Choroid plexus epithelial cell (primary cell): ENCODE data around the gene BMP15.

Experiments
- DNase-seq: peaks from one replicate; pipeline ENCODE4 v3.0.0-alpha.2; 2010; ENCODE audit warnings: low read depth
- H3K4me3 ChIP-seq: 2 replicates; pipeline ENCODE4 v1.5.1; 2011; ENCODE audit warnings: low read depth, mild to moderate bottlenecking, control low read depth, low read length, moderate library complexity
- CTCF ChIP-seq: conservative IDR thresholded peaks from 2 replicates; pipeline ENCODE4 v1.5.1; 2011; ENCODE audit warnings: low read depth, mild to moderate bottlenecking, control low read depth, inconsistent platforms, low read length, moderate library complexity

Gene BMP15

GRCh38 chrX:50881028-50881427, 29.5 kb upstream of the BMP15 start:
- TF ChIP-seq CTCF = no peak
- DNase-seq = no peak
- no peak overlapping the region for H3K4me3 ChIP-seq

- no peak for DNase-seq
- TF ChIP-seq CTCF = no peak
- no peak overlapping the region for H3K4me3 ChIP-seq
These were observed 21.7 kb upstream of the BMP15 start for GRCh38 chrX:50888884-50889283.

GRCh38 chrX:50889582-50889981, 21.0 kb upstream of the BMP15 start:
- H3K4me3 ChIP-seq = no peak overlapping the region
- no peak for TF ChIP-seq CTCF
- no peak for DNase-seq

GRCh38 chrX:50893047-50893446, 17.5 kb upstream of the BMP15 start:
- TF ChIP-seq CTCF = no peak
- no peak for DNase-seq
- H3K4me3 ChIP-seq = no peak overlapping the region

GRCh38 chrX:50893466-50893865, 17.1 kb upstream of the BMP15 start:
- no peak for TF ChIP-seq CTCF
- no peak for DNase-seq
- no peak overlapping the region for H3K4me3 ChIP-seq

- no peak for DNase-seq
- H3K4me3 ChIP-seq = no peak overlapping the region
- peak; percentile 36 for TF ChIP-seq CTCF
These were observed 5.2 kb upstream of the BMP15 start for GRCh38 chrX:50905334-50905733.

GRCh38 chrX:50913520-50913919, 3.0 kb downstream of the BMP15 start:
- TF ChIP-seq CTCF = no peak
- H3K4me3 ChIP-seq = no peak overlapping the region

More at GRCh38 chrX:50913520-50913919, 3.0 kb downstream of the BMP15 start:
- no peak for DNase-seq
